ENCODE data around the gene NINL. TPM values are rescaled to one million over a fixed set of nuclear protein-coding genes. Genes with fewer than 3 reads are reported as not detected.

Gene NINL
- polyA plus RNA-seq, 4 donors = 1.1 to 30.8 (median 5.5) TPM

DNA sequence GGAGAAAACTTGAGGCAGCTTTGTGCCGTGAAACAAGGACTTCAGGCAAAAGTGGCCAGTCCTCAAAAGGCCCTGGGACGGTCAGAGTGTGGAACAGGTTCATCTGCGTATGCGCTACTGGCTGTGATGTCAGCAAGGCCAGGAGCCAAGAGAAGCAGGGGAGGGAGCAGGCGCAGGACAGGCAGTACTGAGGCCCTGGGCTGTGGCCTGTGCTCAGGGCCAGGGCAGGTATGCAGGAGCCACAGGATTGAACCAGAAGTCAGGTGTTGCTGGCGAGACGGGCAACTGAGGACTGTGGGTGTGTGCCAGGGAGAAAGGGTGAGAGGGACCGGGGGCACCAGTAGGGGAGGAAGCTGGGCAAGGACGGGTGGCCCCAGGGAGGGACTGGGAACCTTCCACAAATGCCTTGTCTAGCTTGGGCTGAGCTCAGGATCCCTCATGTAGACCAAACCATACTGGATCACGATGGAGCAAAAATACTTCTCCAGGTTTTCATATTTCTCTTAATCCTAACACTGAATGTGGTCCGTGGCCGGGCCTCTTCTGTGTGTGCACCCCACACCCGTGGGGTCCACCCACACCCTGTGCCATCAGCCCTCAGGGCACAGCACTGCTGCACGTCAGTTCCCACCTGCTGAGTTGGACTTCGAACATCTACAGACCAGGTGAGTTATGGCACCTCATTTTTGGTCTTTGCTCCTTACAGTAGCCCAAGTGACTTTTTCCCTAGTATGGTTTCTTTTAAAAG, 131.0 kb downstream of the NINL start:
- Histone ChIP-seq H3K27ac (ENCODE audit: low read depth in 1 of 3, low read length in 2 of 3) (no peak overlapping the region), H3K36me3 (ENCODE audit: control insufficient read depth in 3 of 3, insufficient read depth in 2 of 3, low read depth in 1 of 3, low read length in 3 of 3) (peaks cover 0 to 38% (median 0%) of the 10 kb centered on the region in 3 donors), H3K27me3 (ENCODE audit: control insufficient read depth in 3 of 3, insufficient read depth in 3 of 3, low read length in 3 of 3) (no peaks in the 10 kb centered on the region), H3K4me1 (ENCODE audit: control insufficient read depth in 3 of 3, insufficient read depth in 2 of 3, low read depth in 1 of 3, low read length in 2 of 3) (no peaks in the 10 kb centered on the region), H3K4me3 (ENCODE audit: low read depth in 1 of 3, low read length in 3 of 3) (no peak overlapping the region), H3K9me3 (ENCODE audit: control insufficient read depth in 2 of 2, insufficient read depth in 1 of 2, low read depth in 1 of 2, low read length in 1 of 2) (no peaks in the 10 kb centered on the region)
- WGBS, 3 donors = 81 to 88% (median 82%) methylated on average over 15 of the region's 15 CpGs
- FAIRE-seq = no peak
- DNase-seq = peak in 1 of 2 donors; percentile 14

DNA sequence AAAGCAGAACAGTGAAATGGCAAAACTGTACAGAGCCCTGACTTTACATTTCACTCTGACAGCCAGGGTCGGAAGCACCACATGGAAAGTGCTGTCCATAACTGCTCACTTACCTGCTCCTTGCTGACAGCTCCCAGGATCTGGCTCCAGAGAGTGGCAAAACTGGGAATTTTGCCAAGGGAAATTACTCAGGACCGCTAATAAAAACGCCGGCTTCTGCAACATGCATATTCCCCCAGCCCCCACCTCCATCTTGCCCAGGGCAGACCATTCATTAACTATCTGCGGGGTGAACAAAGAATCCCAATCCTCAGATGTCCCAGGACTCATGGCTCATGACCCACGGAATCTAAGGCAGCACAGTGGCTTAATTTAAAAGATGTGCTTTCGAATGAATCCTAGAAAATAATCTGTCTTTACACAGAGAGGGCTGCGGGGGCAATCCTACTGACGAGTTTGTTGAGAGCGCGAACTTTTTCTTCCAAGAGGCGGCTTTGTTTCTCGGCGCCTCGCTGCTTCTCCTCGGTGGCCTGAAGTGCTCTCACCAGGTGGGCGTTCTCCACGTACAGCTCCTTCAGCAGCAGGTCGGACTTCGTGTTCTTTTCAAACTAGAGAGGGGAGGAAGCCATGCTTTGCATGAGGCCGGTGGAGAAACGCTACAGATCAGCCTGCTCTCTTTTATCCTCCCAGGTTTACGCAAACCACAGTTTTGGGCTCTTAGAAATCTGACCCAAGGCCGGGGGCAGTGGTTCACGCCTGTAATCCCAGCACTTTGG, 132.1 kb downstream of the NINL start:
- peak in 1 of 2 donors; percentile 2 for DNase-seq
- H3K4me3 ChIP-seq (ENCODE audit: low read depth in 1 of 3, low read length in 3 of 3) = no peak overlapping the region
- no peak for FAIRE-seq
- no peak overlapping the region for H3K27ac ChIP-seq (ENCODE audit: low read depth in 1 of 3, low read length in 2 of 3)
- H3K36me3 ChIP-seq (ENCODE audit: control insufficient read depth in 3 of 3, insufficient read depth in 2 of 3, low read depth in 1 of 3, low read length in 3 of 3) = peaks cover 0 to 27% (median 0%) of the 10 kb centered on the region in 3 donors
- H3K9me3 ChIP-seq (ENCODE audit: control insufficient read depth in 2 of 2, insufficient read depth in 1 of 2, low read depth in 1 of 2, low read length in 1 of 2) = no peaks in the 10 kb centered on the region
- H3K4me1 ChIP-seq (ENCODE audit: control insufficient read depth in 3 of 3, insufficient read depth in 2 of 3, low read depth in 1 of 3, low read length in 2 of 3) = no peaks in the 10 kb centered on the region
- H3K27me3 ChIP-seq (ENCODE audit: control insufficient read depth in 3 of 3, insufficient read depth in 3 of 3, low read length in 3 of 3) = no peaks in the 10 kb centered on the region
- 85 to 88% (median 87%) methylated on average over 25 of the region's 25 CpGs for WGBS, 3 donors

DNA sequence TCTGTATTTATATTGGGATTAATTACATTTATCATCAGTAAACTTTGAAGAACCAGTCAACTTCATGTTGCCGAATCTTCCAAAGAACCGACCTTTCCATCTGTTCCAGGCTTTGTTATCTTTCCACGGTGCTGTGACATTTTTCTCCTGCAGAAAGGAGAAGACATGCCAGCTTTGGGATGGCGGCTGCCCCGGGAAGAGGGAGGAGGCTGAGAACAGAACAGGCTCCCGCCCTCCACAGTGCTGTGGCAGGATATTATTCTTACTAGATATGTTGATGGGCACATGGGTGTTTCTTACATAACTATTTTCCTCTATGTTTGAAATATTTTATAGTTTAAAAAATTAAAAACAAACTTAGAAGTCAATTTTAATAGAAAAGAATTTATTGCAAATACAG, 133.0 kb downstream of the NINL start:
- Histone ChIP-seq H3K27me3 (ENCODE audit: control insufficient read depth in 3 of 3, insufficient read depth in 3 of 3, low read length in 3 of 3) (no peaks in the 10 kb centered on the region), H3K9me3 (ENCODE audit: control insufficient read depth in 2 of 2, insufficient read depth in 1 of 2, low read depth in 1 of 2, low read length in 1 of 2) (no peaks in the 10 kb centered on the region), H3K27ac (ENCODE audit: low read depth in 1 of 3, low read length in 2 of 3) (no peak overlapping the region), H3K36me3 (ENCODE audit: control insufficient read depth in 3 of 3, insufficient read depth in 2 of 3, low read depth in 1 of 3, low read length in 3 of 3) (peaks cover 0 to 28% (median 0%) of the 10 kb centered on the region in 3 donors), H3K4me3 (ENCODE audit: low read depth in 1 of 3, low read length in 3 of 3) (no peak overlapping the region), H3K4me1 (ENCODE audit: control insufficient read depth in 3 of 3, insufficient read depth in 2 of 3, low read depth in 1 of 3, low read length in 2 of 3) (no peaks in the 10 kb centered on the region)
- FAIRE-seq (no peak), DNase-seq (no peak)
- WGBS, 3 donors = 83 to 90% (median 89%) methylated on average over 6 of the region's 6 CpGs

DNA sequence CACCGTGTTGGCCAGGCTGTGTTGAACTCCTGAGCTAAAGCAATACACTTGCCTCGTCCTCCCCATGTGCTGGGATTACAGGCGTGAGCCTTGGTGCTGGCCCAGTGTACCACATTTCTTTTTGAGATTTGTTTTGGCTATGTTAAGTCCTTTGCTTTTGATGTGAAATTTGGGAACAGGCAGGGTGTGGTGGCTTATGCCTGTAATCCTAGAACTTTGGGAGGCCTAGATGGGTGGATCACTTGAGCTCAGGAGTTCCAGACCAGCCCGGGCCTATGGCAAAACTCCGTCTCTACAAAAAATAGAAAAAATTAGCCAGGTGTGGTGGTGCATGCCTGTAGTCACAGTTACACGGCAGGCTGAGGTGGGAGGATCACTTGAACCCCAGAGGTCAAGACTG, 137.7 kb downstream of the NINL start:
- no peaks in the 10 kb centered on the region for H3K27me3 ChIP-seq (ENCODE audit: control insufficient read depth in 3 of 3, insufficient read depth in 3 of 3, low read length in 3 of 3)
- H3K9me3 ChIP-seq (ENCODE audit: control insufficient read depth in 2 of 2, insufficient read depth in 1 of 2, low read depth in 1 of 2, low read length in 1 of 2) = no peaks in the 10 kb centered on the region
- H3K4me1 ChIP-seq (ENCODE audit: control insufficient read depth in 3 of 3, insufficient read depth in 2 of 3, low read depth in 1 of 3, low read length in 2 of 3) = no peaks in the 10 kb centered on the region
- no peak overlapping the region for H3K27ac ChIP-seq (ENCODE audit: low read depth in 1 of 3, low read length in 2 of 3)
- 90 to 96% (median 92%) methylated on average over 6 of the region's 6 CpGs for WGBS, 3 donors
- no peak for DNase-seq
- H3K36me3 ChIP-seq (ENCODE audit: control insufficient read depth in 3 of 3, insufficient read depth in 2 of 3, low read depth in 1 of 3, low read length in 3 of 3) = peaks cover 0 to 6% (median 0%) of the 10 kb centered on the region in 3 donors
- H3K4me3 ChIP-seq (ENCODE audit: low read depth in 1 of 3, low read length in 3 of 3) = no peak overlapping the region
- no peak for FAIRE-seq

DNA sequence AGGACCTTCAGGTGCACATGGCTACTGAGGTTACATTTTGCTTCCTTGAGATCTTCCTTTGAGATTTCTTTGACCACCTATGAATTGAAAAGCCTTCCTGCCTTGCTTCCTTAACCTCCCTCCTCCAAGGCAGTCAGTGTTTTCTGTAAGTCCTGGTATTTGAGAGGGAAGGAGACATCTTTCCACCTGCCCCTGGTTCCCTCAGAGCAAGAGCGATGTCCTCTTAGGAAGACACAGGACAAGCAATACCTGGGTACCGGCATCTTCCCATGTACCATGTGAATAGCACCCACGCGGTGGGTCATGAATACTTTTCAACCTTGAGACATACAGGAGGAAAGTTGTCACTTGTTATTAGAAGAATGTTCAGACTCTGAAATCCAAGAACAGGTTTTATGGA, 140.8 kb downstream of the NINL start:
- H3K36me3 ChIP-seq (ENCODE audit: control insufficient read depth in 3 of 3, insufficient read depth in 2 of 3, low read depth in 1 of 3, low read length in 3 of 3) = peaks cover 0 to 6% (median 0%) of the 10 kb centered on the region in 3 donors
- no peak for DNase-seq
- no peaks in the 10 kb centered on the region for H3K9me3 ChIP-seq (ENCODE audit: control insufficient read depth in 2 of 2, insufficient read depth in 1 of 2, low read depth in 1 of 2, low read length in 1 of 2)
- H3K27ac ChIP-seq (ENCODE audit: low read depth in 1 of 3, low read length in 2 of 3) = no peak overlapping the region
- FAIRE-seq = no peak
- H3K27me3 ChIP-seq (ENCODE audit: control insufficient read depth in 3 of 3, insufficient read depth in 3 of 3, low read length in 3 of 3) = no peaks in the 10 kb centered on the region
- H3K4me3 ChIP-seq (ENCODE audit: low read depth in 1 of 3, low read length in 3 of 3) = no peak overlapping the region
- 97 to 98% (median 98%) methylated on average over 4 of the region's 4 CpGs for WGBS, 3 donors
- H3K4me1 ChIP-seq (ENCODE audit: control insufficient read depth in 3 of 3, insufficient read depth in 2 of 3, low read depth in 1 of 3, low read length in 2 of 3) = no peaks in the 10 kb centered on the region

DNA sequence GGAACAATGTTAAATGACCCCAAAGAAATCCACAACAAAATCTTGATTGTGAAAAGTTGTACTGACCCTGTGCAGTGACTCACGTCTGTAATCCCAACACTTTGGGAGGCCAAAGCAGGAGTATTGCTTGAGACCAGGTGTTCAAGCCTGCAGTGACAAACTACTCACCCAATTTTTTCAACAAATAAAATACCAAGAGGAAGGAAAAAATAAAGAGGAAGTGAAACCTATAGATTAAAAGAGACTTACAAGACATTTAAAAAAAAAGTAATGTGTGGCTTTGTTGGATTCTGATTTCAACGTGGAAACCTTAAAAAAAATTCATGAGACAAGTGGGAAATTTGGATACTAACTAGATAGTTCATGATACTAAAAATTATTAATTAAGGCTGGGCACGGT, 146.0 kb downstream of the NINL start:
- Histone ChIP-seq H3K4me1 (ENCODE audit: control insufficient read depth in 3 of 3, insufficient read depth in 2 of 3, low read depth in 1 of 3, low read length in 2 of 3) (no peaks in the 10 kb centered on the region), H3K36me3 (ENCODE audit: control insufficient read depth in 3 of 3, insufficient read depth in 2 of 3, low read depth in 1 of 3, low read length in 3 of 3) (peaks cover 0 to 9% (median 0%) of the 10 kb centered on the region in 3 donors), H3K4me3 (ENCODE audit: low read depth in 1 of 3, low read length in 3 of 3) (no peak overlapping the region), H3K27me3 (ENCODE audit: control insufficient read depth in 3 of 3, insufficient read depth in 3 of 3, low read length in 3 of 3) (no peaks in the 10 kb centered on the region), H3K9me3 (ENCODE audit: control insufficient read depth in 2 of 2, insufficient read depth in 1 of 2, low read depth in 1 of 2, low read length in 1 of 2) (no peaks in the 10 kb centered on the region), H3K27ac (ENCODE audit: low read depth in 1 of 3, low read length in 2 of 3) (no peak overlapping the region)
- no peak for DNase-seq
- WGBS, 3 donors = 74 to 80% (median 78%) methylated on average over 3 of the region's 3 CpGs
- no peak for FAIRE-seq

DNA sequence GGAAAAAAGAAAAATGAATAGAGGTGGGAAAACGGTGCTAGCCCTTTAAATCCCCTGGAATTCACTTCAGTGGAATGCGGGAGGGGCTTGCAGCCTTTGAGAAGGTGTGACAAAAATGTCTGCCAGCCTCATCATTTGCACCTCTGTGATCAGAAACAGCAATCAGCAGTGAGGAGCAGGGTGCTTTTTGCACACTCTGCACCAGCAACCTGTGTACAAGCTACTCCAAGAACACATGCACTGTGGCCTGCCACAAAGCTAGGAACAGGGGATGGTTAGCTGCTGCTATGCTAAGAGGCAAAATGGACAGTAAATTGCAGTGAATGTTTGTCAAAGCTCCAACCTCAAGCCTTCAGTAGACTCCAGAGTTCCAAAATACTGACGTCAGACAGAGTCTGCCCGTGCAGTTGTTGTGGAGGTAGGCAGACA, 148.2 kb downstream of the NINL start:
- Histone ChIP-seq H3K4me3 (ENCODE audit: low read depth in 1 of 3, low read length in 3 of 3) (no peak overlapping the region), H3K4me1 (ENCODE audit: control insufficient read depth in 3 of 3, insufficient read depth in 2 of 3, low read depth in 1 of 3, low read length in 2 of 3) (no peaks in the 10 kb centered on the region), H3K9me3 (ENCODE audit: control insufficient read depth in 2 of 2, insufficient read depth in 1 of 2, low read depth in 1 of 2, low read length in 1 of 2) (no peaks in the 10 kb centered on the region), H3K36me3 (ENCODE audit: control insufficient read depth in 3 of 3, insufficient read depth in 2 of 3, low read depth in 1 of 3, low read length in 3 of 3) (peaks cover 0 to 10% (median 0%) of the 10 kb centered on the region in 3 donors), H3K27ac (ENCODE audit: low read depth in 1 of 3, low read length in 2 of 3) (no peak overlapping the region), H3K27me3 (ENCODE audit: control insufficient read depth in 3 of 3, insufficient read depth in 3 of 3, low read length in 3 of 3) (no peaks in the 10 kb centered on the region)
- WGBS, 3 donors = 70 to 86% (median 70%) methylated on average over 4 of the region's 4 CpGs
- DNase-seq (no peak), FAIRE-seq (no peak)

DNA sequence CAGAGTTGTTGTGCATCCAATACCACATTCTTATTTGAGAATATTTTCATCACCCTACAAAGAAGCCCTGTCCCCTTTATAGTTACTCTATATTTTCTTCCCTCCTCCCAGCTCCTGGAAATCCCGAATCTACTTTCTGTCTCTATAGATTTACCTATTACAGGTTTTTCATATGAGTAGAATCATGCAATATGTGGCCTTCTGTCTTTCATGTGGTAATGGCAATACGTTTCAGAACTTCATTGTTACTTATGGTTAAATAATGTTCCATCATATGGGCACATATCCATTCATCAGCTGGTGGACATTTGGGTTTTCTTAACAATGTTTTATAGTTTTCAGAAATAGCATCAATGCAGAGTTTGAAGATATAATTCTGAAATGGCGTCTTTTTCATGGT, 160.8 kb downstream of the NINL start:
- Histone ChIP-seq H3K27ac (ENCODE audit: low read depth in 1 of 3, low read length in 2 of 3) (no peak overlapping the region), H3K4me1 (ENCODE audit: control insufficient read depth in 3 of 3, insufficient read depth in 2 of 3, low read depth in 1 of 3, low read length in 2 of 3) (no peaks in the 10 kb centered on the region), H3K9me3 (ENCODE audit: control insufficient read depth in 2 of 2, insufficient read depth in 1 of 2, low read depth in 1 of 2, low read length in 1 of 2) (peaks cover 0 to 3% of the 10 kb centered on the region in 2 donors), H3K36me3 (ENCODE audit: control insufficient read depth in 3 of 3, insufficient read depth in 2 of 3, low read depth in 1 of 3, low read length in 3 of 3) (peaks cover 0 to 11% (median 0%) of the 10 kb centered on the region in 3 donors), H3K27me3 (ENCODE audit: control insufficient read depth in 3 of 3, insufficient read depth in 3 of 3, low read length in 3 of 3) (no peaks in the 10 kb centered on the region), H3K4me3 (ENCODE audit: low read depth in 1 of 3, low read length in 3 of 3) (no peak overlapping the region)
- no peak for DNase-seq
- no peak for FAIRE-seq
- 87 to 94% (median 90%) methylated on average over 3 of the region's 3 CpGs for WGBS, 3 donors

Measured in small intestine (tissue), 7 donors.